ENCODE data around the gene STIM2. TPM values are rescaled to one million over a fixed set of nuclear protein-coding genes. Genes with fewer than 3 reads are reported as not detected.

The STIM2 gene
- total RNA-seq, 1 donor from 2014 or later = 43.9 TPM

- DNase-seq (no peak), ATAC-seq (no peak)
- peak overlapping the region; percentile 50 for H3K27ac ChIP-seq
- H3K36me3 ChIP-seq = no peaks in the 10 kb centered on the region
- peaks cover 77% of the 10 kb centered on the region for H3K4me1 ChIP-seq
- TF ChIP-seq CTCF (IDR thresholded peaks at IDR 0.05) = no peak
- intact Hi-C loops (cut with DNase I) = loop anchor here (10.0 kb wide), 1 partner anchor 140 kb away; no protein-coding TSS in a partner anchor
- H3K27me3 ChIP-seq (ENCODE audit: low read depth) = no peaks in the 10 kb centered on the region
- H3K9me3 ChIP-seq = no peaks in the 10 kb centered on the region
- H3K4me3 ChIP-seq = no peak overlapping the region
Observed at GRCh38 chr4:26864899-26865298, 4.3 kb downstream of the STIM2 start.

GRCh38 chr4:26866203-26866602 lies 5.6 kb downstream of the STIM2 start:
- no peaks in the 10 kb centered on the region for H3K9me3 ChIP-seq
- H3K4me1 ChIP-seq = peaks cover 86% of the 10 kb centered on the region
- no peaks in the 10 kb centered on the region for H3K27me3 ChIP-seq (ENCODE audit: low read depth)
- peak overlapping the region; percentile 50 for H3K27ac ChIP-seq
- H3K36me3 ChIP-seq = no peaks in the 10 kb centered on the region
- no peak for TF ChIP-seq CTCF (IDR thresholded peaks at IDR 0.05)
- ATAC-seq (no peak), DNase-seq (no peak)
- intact Hi-C loops (cut with DNase I) = loop anchor here (10.0 kb wide), 1 partner anchor 139 kb away; no protein-coding TSS in a partner anchor
- H3K4me3 ChIP-seq = no peak overlapping the region

GRCh38 chr4:26866781-26867180 lies 6.1 kb downstream of the STIM2 start:
- Histone ChIP-seq H3K4me1 (peaks cover 91% of the 10 kb centered on the region), H3K27ac (no peak overlapping the region)
- intact Hi-C loops (cut with DNase I) = loop anchor here (10.0 kb wide), 1 partner anchor 138 kb away; no protein-coding TSS in a partner anchor

GRCh38 chr4:26867914-26868684 lies 7.5 kb downstream of the STIM2 start:
- peak overlapping the region; percentile 54 for H3K27ac ChIP-seq

More at GRCh38 chr4:26866781-26867180, 6.1 kb downstream of the STIM2 start:
- no peak for ATAC-seq
- Histone ChIP-seq H3K27me3 (ENCODE audit: low read depth) (no peaks in the 10 kb centered on the region), H3K4me3 (no peak overlapping the region), H3K9me3 (no peaks in the 10 kb centered on the region), H3K36me3 (no peaks in the 10 kb centered on the region)
- no peak for TF ChIP-seq CTCF (IDR thresholded peaks at IDR 0.05)
- DNase-seq = no peak

More at GRCh38 chr4:26867914-26868684, 7.5 kb downstream of the STIM2 start:
- ATAC-seq (peak in 1 of 2 donors; percentile 39), DNase-seq (no peak)
- H3K9me3 ChIP-seq = no peaks in the 10 kb centered on the region
- intact Hi-C loops (cut with DNase I) = loop anchor here (10.0 kb wide), 1 partner anchor 137 kb away; no protein-coding TSS in a partner anchor
- peaks cover 85% of the 10 kb centered on the region for H3K4me1 ChIP-seq
- no peaks in the 10 kb centered on the region for H3K27me3 ChIP-seq (ENCODE audit: low read depth)
- no peak for TF ChIP-seq CTCF (IDR thresholded peaks at IDR 0.05)
- no peaks in the 10 kb centered on the region for H3K36me3 ChIP-seq
- no peak overlapping the region for H3K4me3 ChIP-seq

Measured in lower lobe of right lung (tissue), 2 donors.